ENCODE measurements around the gene ARFGAP3. TPM values are rescaled to one million over a fixed set of nuclear protein-coding genes. Genes with fewer than 3 reads are reported as not detected.

Gene ARFGAP3
- total RNA-seq, 1 donor from 2014 or later, result 38.0 TPM

GRCh38 chr22:42819412-42820044 is 37.5 kb downstream of the ARFGAP3 start:
- peaks cover 6% of the 10 kb centered on the region for H3K4me1 Mint-ChIP-seq (ENCODE audit: low read depth)

GRCh38 chr22:42817556-42817955 is 39.5 kb downstream of the ARFGAP3 start:
- H3K9me3 Mint-ChIP-seq, result no peaks in the 10 kb centered on the region
- H3K4me1 Mint-ChIP-seq (ENCODE audit: low read depth), result peaks cover 6% of the 10 kb centered on the region
- intact Hi-C loops (cut with micrococcal nuclease), result no loop called here
- H3K4me3 Mint-ChIP-seq, result no peak overlapping the region
- H3K36me3 Mint-ChIP-seq (ENCODE audit: low read depth), result peaks cover 29% of the 10 kb centered on the region
- no peak overlapping the region for H3K27ac Mint-ChIP-seq
- no peak for DNase-seq (ENCODE audit: low spot score)
- H3K27me3 Mint-ChIP-seq (ENCODE audit: insufficient read depth), result no peaks in the 10 kb centered on the region

More at GRCh38 chr22:42819412-42820044, 37.5 kb downstream of the ARFGAP3 start:
- Mint-ChIP-seq H3K27ac (no peak overlapping the region), H3K9me3 (no peaks in the 10 kb centered on the region), H3K27me3 (ENCODE audit: insufficient read depth) (no peaks in the 10 kb centered on the region), H3K36me3 (ENCODE audit: low read depth) (peaks cover 25% of the 10 kb centered on the region), H3K4me3 (no peak overlapping the region)
- intact Hi-C loops (cut with micrococcal nuclease), result loop anchor here (1.0 to 2.0 kb wide), 2 partner anchors 39 to 157 kb away; no protein-coding TSS in a partner anchor
- DNase-seq (ENCODE audit: low spot score), result no peak

- Mint-ChIP-seq H3K27ac (no peak overlapping the region), H3K27me3 (ENCODE audit: insufficient read depth) (no peaks in the 10 kb centered on the region), H3K4me3 (no peak overlapping the region), H3K36me3 (ENCODE audit: low read depth) (peaks cover 20% of the 10 kb centered on the region), H3K9me3 (no peaks in the 10 kb centered on the region), H3K4me1 (ENCODE audit: low read depth) (peaks cover 6% of the 10 kb centered on the region)
- intact Hi-C loops (cut with micrococcal nuclease), result no loop called here
- DNase-seq (ENCODE audit: low spot score), result no peak
Observed at GRCh38 chr22:42816336-42816735, 40.7 kb downstream of the ARFGAP3 start.

GRCh38 chr22:42814616-42815015 is 42.5 kb downstream of the ARFGAP3 start:
- intact Hi-C loops (cut with micrococcal nuclease), result no loop called here
- H3K9me3 Mint-ChIP-seq, result no peaks in the 10 kb centered on the region
- DNase-seq (ENCODE audit: low spot score), result no peak
- no peaks in the 10 kb centered on the region for H3K4me1 Mint-ChIP-seq (ENCODE audit: low read depth)
- H3K36me3 Mint-ChIP-seq (ENCODE audit: low read depth), result peaks cover 14% of the 10 kb centered on the region
- H3K27me3 Mint-ChIP-seq (ENCODE audit: insufficient read depth), result no peaks in the 10 kb centered on the region
- H3K27ac Mint-ChIP-seq, result no peak overlapping the region
- H3K4me3 Mint-ChIP-seq, result no peak overlapping the region

- no peak for DNase-seq (ENCODE audit: low spot score)
- H3K4me1 Mint-ChIP-seq (ENCODE audit: low read depth), result no peaks in the 10 kb centered on the region
- no peaks in the 10 kb centered on the region for H3K9me3 Mint-ChIP-seq
- no peak overlapping the region for H3K4me3 Mint-ChIP-seq
- H3K27ac Mint-ChIP-seq, result no peak overlapping the region
- intact Hi-C loops (cut with micrococcal nuclease), result no loop called here
- peaks cover 15% of the 10 kb centered on the region for H3K36me3 Mint-ChIP-seq (ENCODE audit: low read depth)
- H3K27me3 Mint-ChIP-seq (ENCODE audit: insufficient read depth), result no peaks in the 10 kb centered on the region
Observed at GRCh38 chr22:42814215-42814614, 42.9 kb downstream of the ARFGAP3 start.

- Mint-ChIP-seq H3K4me3 (no peak overlapping the region), H3K4me1 (ENCODE audit: low read depth) (peaks cover 3% of the 10 kb centered on the region), H3K9me3 (no peaks in the 10 kb centered on the region), H3K36me3 (ENCODE audit: low read depth) (peaks cover 17% of the 10 kb centered on the region), H3K27me3 (ENCODE audit: insufficient read depth) (no peaks in the 10 kb centered on the region), H3K27ac (no peak overlapping the region)
- intact Hi-C loops (cut with micrococcal nuclease), result no loop called here
- DNase-seq (ENCODE audit: low spot score), result no peak
Observed at GRCh38 chr22:42813501-42813900, 43.6 kb downstream of the ARFGAP3 start.

GRCh38 chr22:42811459-42811858 is 45.6 kb downstream of the ARFGAP3 start:
- H3K4me3 Mint-ChIP-seq, result no peak overlapping the region
- intact Hi-C loops (cut with micrococcal nuclease), result no loop called here
- peaks cover 4% of the 10 kb centered on the region for H3K4me1 Mint-ChIP-seq (ENCODE audit: low read depth)
- H3K36me3 Mint-ChIP-seq (ENCODE audit: low read depth), result peaks cover 18% of the 10 kb centered on the region
- DNase-seq (ENCODE audit: low spot score), result no peak
- no peaks in the 10 kb centered on the region for H3K27me3 Mint-ChIP-seq (ENCODE audit: insufficient read depth)
- H3K9me3 Mint-ChIP-seq, result no peaks in the 10 kb centered on the region
- no peak overlapping the region for H3K27ac Mint-ChIP-seq

GRCh38 chr22:42808521-42808920 is 48.6 kb downstream of the ARFGAP3 start:
- H3K36me3 Mint-ChIP-seq (ENCODE audit: low read depth), result peaks cover 20% of the 10 kb centered on the region
- no peaks in the 10 kb centered on the region for H3K9me3 Mint-ChIP-seq
- H3K4me1 Mint-ChIP-seq (ENCODE audit: low read depth), result peaks cover 4% of the 10 kb centered on the region
- no peak for DNase-seq (ENCODE audit: low spot score)
- H3K4me3 Mint-ChIP-seq, result no peak overlapping the region
- H3K27ac Mint-ChIP-seq, result no peak overlapping the region
- intact Hi-C loops (cut with micrococcal nuclease), result no loop called here
- H3K27me3 Mint-ChIP-seq (ENCODE audit: insufficient read depth), result no peaks in the 10 kb centered on the region

- intact Hi-C loops (cut with micrococcal nuclease), result no loop called here
- H3K27ac Mint-ChIP-seq, result no peak overlapping the region
- no peaks in the 10 kb centered on the region for H3K9me3 Mint-ChIP-seq
- H3K36me3 Mint-ChIP-seq (ENCODE audit: low read depth), result peaks cover 15% of the 10 kb centered on the region
- H3K4me1 Mint-ChIP-seq (ENCODE audit: low read depth), result peaks cover 4% of the 10 kb centered on the region
- H3K4me3 Mint-ChIP-seq, result no peak overlapping the region
- no peaks in the 10 kb centered on the region for H3K27me3 Mint-ChIP-seq (ENCODE audit: insufficient read depth)
- DNase-seq (ENCODE audit: low spot score), result no peak
Observed at GRCh38 chr22:42807185-42807584, 49.9 kb downstream of the ARFGAP3 start.

- no peak overlapping the region for H3K4me3 Mint-ChIP-seq
- H3K27ac Mint-ChIP-seq, result no peak overlapping the region
- no peak for DNase-seq (ENCODE audit: low spot score)
Observed at GRCh38 chr22:42805998-42806830, 50.9 kb downstream of the ARFGAP3 start.

GRCh38 chr22:42805016-42805997 is 51.8 kb downstream of the ARFGAP3 start:
- peaks cover 4% of the 10 kb centered on the region for H3K4me1 Mint-ChIP-seq (ENCODE audit: low read depth)
- H3K27ac Mint-ChIP-seq, result no peak overlapping the region
- no peaks in the 10 kb centered on the region for H3K27me3 Mint-ChIP-seq (ENCODE audit: insufficient read depth)
- H3K36me3 Mint-ChIP-seq (ENCODE audit: low read depth), result peaks cover 15% of the 10 kb centered on the region
- H3K4me3 Mint-ChIP-seq, result no peak overlapping the region
- intact Hi-C loops (cut with micrococcal nuclease), result no loop called here
- DNase-seq (ENCODE audit: low spot score), result no peak
- H3K9me3 Mint-ChIP-seq, result no peaks in the 10 kb centered on the region

More at GRCh38 chr22:42805998-42806830, 50.9 kb downstream of the ARFGAP3 start:
- Mint-ChIP-seq H3K27me3 (ENCODE audit: insufficient read depth) (no peaks in the 10 kb centered on the region), H3K4me1 (ENCODE audit: low read depth) (peaks cover 4% of the 10 kb centered on the region), H3K9me3 (no peaks in the 10 kb centered on the region), H3K36me3 (ENCODE audit: low read depth) (peaks cover 15% of the 10 kb centered on the region)
- intact Hi-C loops (cut with micrococcal nuclease), result no loop called here

- H3K27me3 Mint-ChIP-seq (ENCODE audit: insufficient read depth), result no peaks in the 10 kb centered on the region
- no peak overlapping the region for H3K4me3 Mint-ChIP-seq
- H3K4me1 Mint-ChIP-seq (ENCODE audit: low read depth), result peaks cover under 1% of the 10 kb centered on the region
- peaks cover 17% of the 10 kb centered on the region for H3K36me3 Mint-ChIP-seq (ENCODE audit: low read depth)
- H3K9me3 Mint-ChIP-seq, result no peaks in the 10 kb centered on the region
- H3K27ac Mint-ChIP-seq, result no peak overlapping the region
- DNase-seq (ENCODE audit: low spot score), result no peak
- intact Hi-C loops (cut with micrococcal nuclease), result no loop called here
Observed at GRCh38 chr22:42803389-42803788, 53.7 kb downstream of the ARFGAP3 start.
